Measurements from ENCODE around the gene HSPB9. TPM values are rescaled to one million over a fixed set of nuclear protein-coding genes. Genes with fewer than 3 reads are reported as not detected.

The HSPB9 gene
- total RNA-seq, 1 experiment from 2014 or later = not detected

DNA sequence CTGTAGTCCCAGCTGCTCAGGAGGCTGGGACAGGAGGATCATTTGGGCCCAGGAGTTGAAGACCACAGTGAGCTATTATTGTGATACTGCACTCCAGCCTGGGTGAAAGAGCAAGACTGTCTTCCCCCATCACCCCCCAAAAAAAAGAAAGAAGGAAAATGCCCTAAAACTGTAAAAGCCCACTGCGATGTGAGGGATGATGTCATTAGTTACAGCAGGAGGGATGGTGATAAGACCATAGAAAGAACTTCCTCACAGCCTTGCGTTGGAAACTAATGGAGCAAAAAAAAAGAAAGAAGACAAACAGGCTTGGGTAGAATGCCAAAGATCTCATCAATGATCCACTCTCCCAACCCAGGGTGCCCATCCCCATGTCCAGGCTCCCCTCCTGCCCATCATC is 43.1 kb upstream of the HSPB9 start:
- Histone ChIP-seq H3K4me3 (no peak overlapping the region), H2AFZ (no peak overlapping the region), H3F3A (ENCODE audit: insufficient read depth, low read depth) (no peaks in the 10 kb centered on the region), H3K79me2 (ENCODE audit: low read depth) (no peaks in the 10 kb centered on the region), H4K20me1 (ENCODE audit: insufficient read depth) (no peaks in the 10 kb centered on the region), H3K27ac (no peak overlapping the region), H3K4me2 (no peak overlapping the region), H3K4me1 (replicated peaks; ENCODE audit: insufficient read depth) (0 out of 2 replicates have a peak, but pooled peaks cover 6% of the 10 kb centered on the region), H3K27me3 (ENCODE audit: insufficient read depth, low read depth) (no peaks in the 10 kb centered on the region), H3K36me3 (ENCODE audit: low read depth) (no peaks in the 10 kb centered on the region), H3K9me2 (ENCODE audit: insufficient read depth) (no peaks in the 10 kb centered on the region), H3K9me3 (ENCODE audit: insufficient read depth, low read depth) (no peaks in the 10 kb centered on the region)
- CTCF ChIA-PET = interaction anchor here (0.6 to 0.7 kb wide), 2 partner anchors 12 to 13 kb away, joined by 3 to 5 read pairs; no protein-coding TSS in a partner anchor
- DNase-seq = no peak
- TF ChIP-seq, protein P1, sequence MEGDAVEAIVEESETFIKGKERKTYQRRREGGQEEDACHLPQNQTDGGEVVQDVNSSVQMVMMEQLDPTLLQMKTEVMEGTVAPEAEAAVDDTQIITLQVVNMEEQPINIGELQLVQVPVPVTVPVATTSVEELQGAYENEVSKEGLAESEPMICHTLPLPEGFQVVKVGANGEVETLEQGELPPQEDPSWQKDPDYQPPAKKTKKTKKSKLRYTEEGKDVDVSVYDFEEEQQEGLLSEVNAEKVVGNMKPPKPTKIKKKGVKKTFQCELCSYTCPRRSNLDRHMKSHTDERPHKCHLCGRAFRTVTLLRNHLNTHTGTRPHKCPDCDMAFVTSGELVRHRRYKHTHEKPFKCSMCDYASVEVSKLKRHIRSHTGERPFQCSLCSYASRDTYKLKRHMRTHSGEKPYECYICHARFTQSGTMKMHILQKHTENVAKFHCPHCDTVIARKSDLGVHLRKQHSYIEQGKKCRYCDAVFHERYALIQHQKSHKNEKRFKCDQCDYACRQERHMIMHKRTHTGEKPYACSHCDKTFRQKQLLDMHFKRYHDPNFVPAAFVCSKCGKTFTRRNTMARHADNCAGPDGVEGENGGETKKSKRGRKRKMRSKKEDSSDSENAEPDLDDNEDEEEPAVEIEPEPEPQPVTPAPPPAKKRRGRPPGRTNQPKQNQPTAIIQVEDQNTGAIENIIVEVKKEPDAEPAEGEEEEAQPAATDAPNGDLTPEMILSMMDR (conservative IDR thresholded peaks at IDR 0.05) = no peak
- TF ChIP-seq EZH2 (IDR thresholded peaks at IDR 0.05; ENCODE audit: low read depth) = no peak
- intact Hi-C loops (cut with micrococcal nuclease; ENCODE audit: unreplicated experiment) = no loop called here
- no TSS peak for BruUV-seq (replicated peaks)
- POLR2A ChIA-PET (ENCODE audit: unreplicated experiment) = no interaction called here

DNA sequence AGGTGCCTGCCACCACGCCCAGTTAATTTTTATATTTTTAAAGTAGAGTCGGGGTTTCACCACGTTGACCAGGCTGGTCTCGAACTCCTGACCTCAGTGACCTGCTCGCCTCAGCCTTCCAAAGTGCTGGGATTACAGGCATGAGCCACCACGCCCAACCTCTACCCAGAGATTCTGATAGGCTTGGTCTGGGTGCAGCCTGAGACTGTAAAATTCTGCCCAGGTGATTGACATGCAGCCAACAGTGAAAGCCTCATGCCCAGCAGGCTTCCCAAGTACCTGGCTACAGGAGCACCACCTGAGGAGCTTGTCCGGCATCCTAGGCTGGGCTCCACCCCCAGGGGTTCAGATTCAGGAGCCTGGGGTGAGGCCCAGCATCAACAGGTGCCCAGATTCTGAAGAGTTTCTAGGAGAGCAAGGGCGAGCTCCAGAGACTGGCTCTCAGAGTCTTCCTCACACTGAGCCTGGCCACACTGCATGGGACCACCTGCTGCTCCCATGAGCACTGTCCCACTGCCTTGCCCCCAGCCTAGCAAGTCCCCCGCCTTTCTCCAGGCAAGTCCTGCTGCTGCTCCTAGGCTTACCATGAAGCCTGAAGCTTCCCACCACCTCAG is 41.0 kb upstream of the HSPB9 start:
- Histone ChIP-seq H3K4me2 (no peak overlapping the region), H3F3A (ENCODE audit: insufficient read depth, low read depth) (no peaks in the 10 kb centered on the region), H3K27ac (no peak overlapping the region), H3K79me2 (ENCODE audit: low read depth) (no peaks in the 10 kb centered on the region), H3K36me3 (ENCODE audit: low read depth) (no peaks in the 10 kb centered on the region), H2AFZ (no peak overlapping the region), H3K27me3 (ENCODE audit: insufficient read depth, low read depth) (no peaks in the 10 kb centered on the region), H3K4me1 (replicated peaks; ENCODE audit: insufficient read depth) (0 out of 2 replicates have a peak, but pooled peaks cover 6% of the 10 kb centered on the region), H3K4me3 (no peak overlapping the region), H3K9me2 (ENCODE audit: insufficient read depth) (no peaks in the 10 kb centered on the region), H3K9me3 (ENCODE audit: insufficient read depth, low read depth) (no peaks in the 10 kb centered on the region), H4K20me1 (ENCODE audit: insufficient read depth) (no peaks in the 10 kb centered on the region)
- CTCF ChIA-PET = no interaction called here
- intact Hi-C loops (cut with micrococcal nuclease; ENCODE audit: unreplicated experiment) = no loop called here
- no peak for DNase-seq
- POLR2A ChIA-PET (ENCODE audit: unreplicated experiment) = no interaction called here
- TF ChIP-seq EZH2 (IDR thresholded peaks at IDR 0.05; ENCODE audit: low read depth) = no peak
- TF ChIP-seq, protein P1 (conservative IDR thresholded peaks at IDR 0.05) = no peak
- BruUV-seq (replicated peaks) = no TSS peak

DNA sequence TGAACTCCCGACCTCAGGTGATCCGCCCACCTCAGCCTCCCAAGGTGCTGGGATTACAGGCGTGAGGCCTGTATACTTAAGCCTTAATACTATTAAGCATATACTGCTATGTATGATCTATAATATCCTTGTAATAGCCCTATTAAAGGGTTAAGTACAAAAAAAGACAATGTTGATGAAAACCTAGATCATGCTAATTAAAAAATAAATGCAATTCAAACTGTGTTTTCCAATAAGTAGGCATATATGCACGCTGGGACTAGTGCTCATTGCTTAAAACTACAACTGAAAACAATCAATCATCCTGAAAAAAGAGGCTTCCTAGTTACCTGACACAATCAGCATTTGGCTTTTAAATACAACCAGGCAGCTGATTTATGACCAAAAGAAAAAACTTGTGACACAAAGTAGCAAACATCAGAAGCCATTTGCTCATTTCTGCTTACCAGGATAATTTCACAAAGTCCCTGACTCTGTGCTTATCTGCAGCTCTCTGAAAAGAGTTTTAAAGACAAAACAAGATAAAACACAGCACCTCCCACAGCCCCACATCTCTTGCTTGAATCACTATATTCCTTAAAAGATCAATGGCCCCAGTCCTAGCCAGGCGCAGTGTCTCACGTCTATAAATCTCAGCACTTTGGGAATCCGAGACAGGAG is 35.4 kb upstream of the HSPB9 start:
- no peak for DNase-seq
- H2AFZ ChIP-seq = no peak overlapping the region
- ChIA-PET POLR2A (ENCODE audit: unreplicated experiment) (no interaction called here), CTCF (no interaction called here)
- H4K20me1 ChIP-seq (ENCODE audit: insufficient read depth) = no peaks in the 10 kb centered on the region
- H3K9me2 ChIP-seq (ENCODE audit: insufficient read depth) = no peaks in the 10 kb centered on the region
- BruUV-seq (replicated peaks) = no TSS peak
- H3K4me3 ChIP-seq = no peak overlapping the region
- no peaks in the 10 kb centered on the region for H3K36me3 ChIP-seq (ENCODE audit: low read depth)
- no peak overlapping the region for H3K27ac ChIP-seq
- peaks cover 11% of the 10 kb centered on the region; the same call in 1 of the 2 replicates for H3F3A ChIP-seq (ENCODE audit: insufficient read depth, low read depth)
- H3K4me1 ChIP-seq (replicated peaks; ENCODE audit: insufficient read depth) = 0 out of 2 replicates have a peak, but pooled peaks cover 3% of the 10 kb centered on the region
- H3K9me3 ChIP-seq (ENCODE audit: insufficient read depth, low read depth) = no peaks in the 10 kb centered on the region
- H3K79me2 ChIP-seq (ENCODE audit: low read depth) = no peaks in the 10 kb centered on the region
- no peak overlapping the region for H3K4me2 ChIP-seq
- intact Hi-C loops (cut with micrococcal nuclease; ENCODE audit: unreplicated experiment) = no loop called here
- H3K27me3 ChIP-seq (ENCODE audit: insufficient read depth, low read depth) = no peaks in the 10 kb centered on the region
- TF ChIP-seq, protein P1 (conservative IDR thresholded peaks at IDR 0.05) = no peak
- TF ChIP-seq EZH2 (IDR thresholded peaks at IDR 0.05; ENCODE audit: low read depth) = no peak

Data from PC-9 (cell line).